Stimulated activated naive B cell treated with anti-CD40 and anti-IgM and Interleukin-4, amounts not matched to agents 10 μg/mL and 1 μg/mL and 100 μg/mL, for 72 hours (primary cell): ENCODE data around the gene CCDC88C.
"Not testable (repeated sequence)": the region's sequence is repeated elsewhere in the genome, so short reads cannot be mapped to it uniquely, and the experiment has no call there.

Source experiments
- ATAC-seq, 2 donors: fragments of 150-1000 bp; cut with Tn5 transposase; replicated peaks; 2 replicates each; pipeline ENCODE4 v1.10.0; 2021; ENCODE audit warnings: moderate library complexity in 1 of 2
- DNase-seq: peaks from one replicate; pipeline ENCODE4 v3.0.0; 2021
- H3K27ac Mint-ChIP-seq: one replicate; pipeline ENCODE4 v1.8.0; 2022; ENCODE audit warnings: mild to moderate bottlenecking, mixed read lengths
- H3K27me3 Mint-ChIP-seq, 2 donors: one replicate each; pipeline ENCODE4 v1.8.0; 2022; ENCODE audit warnings: mixed read lengths in 2 of 2
- H3K36me3 Mint-ChIP-seq, 2 donors: one replicate each; pipeline ENCODE4 v1.8.0; 2022; ENCODE audit warnings: mixed read lengths in 2 of 2, mild to moderate bottlenecking in 1 of 2
- H3K4me1 Mint-ChIP-seq, 2 donors: one replicate each; pipeline ENCODE4 v1.8.0; 2022; ENCODE audit warnings: mixed read lengths in 2 of 2, mild to moderate bottlenecking in 1 of 2
- H3K4me3 Mint-ChIP-seq, 2 donors: one replicate each; pipeline ENCODE4 v1.8.0; 2022; ENCODE audit warnings: mild to moderate bottlenecking in 2 of 2, mixed read lengths in 2 of 2, moderate library complexity in 1 of 2
- H3K9me3 Mint-ChIP-seq, 2 donors: one replicate each; pipeline ENCODE4 v1.8.0; 2022; ENCODE audit warnings: mixed read lengths in 2 of 2, mild to moderate bottlenecking in 1 of 2

The CCDC88C gene

DNA sequence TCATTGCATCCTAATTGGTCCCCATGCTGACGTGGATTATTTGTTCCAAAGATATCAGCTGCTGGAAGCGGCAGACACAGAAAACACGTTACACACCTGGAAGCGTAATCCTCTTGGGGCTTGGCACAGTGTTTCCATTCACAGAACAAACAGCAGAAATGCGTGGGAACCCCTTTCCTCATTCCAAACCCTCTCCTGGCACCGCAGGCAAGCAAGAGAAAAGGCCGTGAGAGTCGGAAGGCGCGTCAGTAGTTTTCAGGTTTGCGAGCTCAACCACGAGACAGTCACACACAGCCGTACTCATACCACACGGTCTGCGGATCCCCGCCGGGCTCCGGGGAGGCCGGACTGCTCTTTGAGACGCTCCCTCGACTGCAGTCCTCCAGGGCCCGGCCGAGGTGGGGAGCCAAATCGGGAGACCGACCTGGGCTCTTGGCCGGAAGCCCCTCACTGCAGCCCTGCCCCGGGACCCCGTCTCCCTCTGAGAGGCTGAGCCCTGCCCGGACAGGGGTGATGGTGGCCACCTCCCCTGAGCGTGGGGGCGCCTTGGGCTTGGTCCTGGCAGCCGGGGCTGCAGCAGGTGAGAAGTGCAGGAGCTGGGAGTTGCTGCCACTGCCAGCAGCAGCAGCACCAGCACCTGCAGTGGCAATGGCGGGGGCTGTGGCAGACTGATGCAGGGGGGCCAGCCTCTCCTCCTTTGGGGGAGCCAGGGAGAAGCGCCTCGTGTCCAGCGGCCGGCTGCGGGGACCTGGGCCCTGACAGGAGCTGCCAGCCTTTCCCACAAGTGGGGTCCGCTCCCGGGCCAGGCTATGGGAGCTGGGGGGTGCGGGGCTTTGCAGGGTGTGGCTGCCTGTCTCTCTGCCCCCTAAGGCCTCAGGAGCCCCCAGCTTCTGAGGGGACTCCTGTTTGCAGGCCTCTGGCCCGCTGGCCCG lies 145.0 kb downstream of the CCDC88C start:
- Mint-ChIP-seq H3K27ac (peak overlapping the region; percentile 65), H3K36me3 (peaks cover 52 to 54% of the 10 kb centered on the region in 2 donors), H3K4me3 (no peak overlapping the region), H3K27me3 (no peaks in the 10 kb centered on the region), H3K9me3 (no peaks in the 10 kb centered on the region), H3K4me1 (peaks cover 5 to 6% of the 10 kb centered on the region in 2 donors)
- ATAC-seq (no peak), DNase-seq (no peak)

DNA sequence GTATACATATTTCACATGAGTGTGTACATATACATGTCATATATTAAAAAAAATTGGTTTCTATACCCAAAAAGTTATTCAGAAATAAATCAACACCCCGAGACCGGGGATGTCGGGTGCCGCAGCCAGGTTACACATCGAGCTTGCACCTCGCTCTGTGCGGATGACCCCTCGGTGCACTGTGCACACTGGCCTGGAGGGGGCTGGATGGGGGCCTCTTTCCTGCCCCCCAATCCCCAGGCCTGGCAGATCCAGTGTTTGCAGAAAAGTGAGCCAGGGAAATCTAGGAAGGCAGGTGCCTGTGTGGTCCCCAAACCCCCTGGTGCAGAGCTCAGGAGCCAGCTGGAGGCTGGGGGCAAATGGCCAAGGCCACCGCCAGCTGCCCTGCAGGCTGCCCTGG lies 146.0 kb downstream of the CCDC88C start:
- no peak for ATAC-seq
- H3K27me3 Mint-ChIP-seq = no peaks in the 10 kb centered on the region
- no peak for DNase-seq
- H3K4me1 Mint-ChIP-seq = peaks cover 5 to 10% of the 10 kb centered on the region in 2 donors
- H3K27ac Mint-ChIP-seq = no peak overlapping the region
- H3K9me3 Mint-ChIP-seq = no peaks in the 10 kb centered on the region
- peaks cover 51 to 54% of the 10 kb centered on the region in 2 donors for H3K36me3 Mint-ChIP-seq
- H3K4me3 Mint-ChIP-seq = no peak overlapping the region

DNA sequence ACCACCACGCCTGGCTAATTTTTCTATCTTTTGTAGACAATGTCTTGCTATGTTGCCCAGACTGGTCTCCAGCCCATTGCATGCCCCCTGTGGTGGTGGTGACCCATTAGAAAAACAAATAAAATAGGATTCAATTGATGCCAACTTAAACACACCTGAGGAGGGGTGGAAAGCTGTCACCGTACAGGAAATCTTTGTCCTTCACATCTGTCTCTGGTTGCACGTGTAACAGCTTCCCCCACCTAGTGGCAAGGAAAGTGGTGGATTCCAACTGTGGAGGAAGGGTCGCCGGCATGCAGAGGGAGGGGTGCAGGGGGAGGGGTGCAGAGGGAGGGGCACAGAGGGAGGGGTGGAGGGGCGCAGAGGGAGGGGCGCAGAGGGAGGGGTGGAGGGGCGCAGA lies 147.0 kb downstream of the CCDC88C start:
- H3K36me3 Mint-ChIP-seq = peaks cover 44 to 50% of the 10 kb centered on the region in 2 donors

DNA sequence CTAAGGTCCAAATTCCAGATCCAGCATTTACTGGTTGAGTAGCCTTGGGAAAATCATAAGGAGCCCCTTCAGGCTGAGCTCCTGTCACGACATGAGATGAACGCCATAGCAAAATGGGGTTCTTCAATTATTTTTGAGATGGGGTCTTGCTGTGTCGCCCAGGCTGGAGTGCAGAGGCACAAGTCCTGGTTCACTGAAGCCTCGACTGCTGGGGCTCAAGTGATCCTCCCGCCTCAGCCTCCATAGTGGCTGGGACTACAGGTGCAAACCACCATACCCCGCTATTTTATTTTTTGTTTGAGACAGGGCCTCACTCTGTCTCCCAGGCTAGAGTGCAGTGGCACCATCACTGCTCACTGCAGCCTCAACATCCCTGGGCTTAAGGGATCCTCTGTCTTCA lies 147.4 kb downstream of the CCDC88C start:
- DNase-seq (no peak), ATAC-seq (no peak)
- peak overlapping the region; percentile 69 for H3K27ac Mint-ChIP-seq
- H3K4me3 Mint-ChIP-seq = no peak overlapping the region
- no peaks in the 10 kb centered on the region for H3K9me3 Mint-ChIP-seq
- peaks cover 10 to 14% of the 10 kb centered on the region in 2 donors for H3K4me1 Mint-ChIP-seq
- peaks cover 44 to 52% of the 10 kb centered on the region in 2 donors for H3K36me3 Mint-ChIP-seq
- peaks cover 0 to 7% of the 10 kb centered on the region in 2 donors for H3K27me3 Mint-ChIP-seq

More for the DNA sequence above, 147.0 kb downstream of the CCDC88C start:
- ATAC-seq = no peak
- no peak for DNase-seq
- peaks cover 6 to 11% of the 10 kb centered on the region in 2 donors for H3K4me1 Mint-ChIP-seq
- H3K4me3 Mint-ChIP-seq = no peak overlapping the region
- peak overlapping the region; percentile 69 for H3K27ac Mint-ChIP-seq
- peaks cover 0 to 3% of the 10 kb centered on the region in 2 donors for H3K27me3 Mint-ChIP-seq
- H3K9me3 Mint-ChIP-seq = no peaks in the 10 kb centered on the region

DNA sequence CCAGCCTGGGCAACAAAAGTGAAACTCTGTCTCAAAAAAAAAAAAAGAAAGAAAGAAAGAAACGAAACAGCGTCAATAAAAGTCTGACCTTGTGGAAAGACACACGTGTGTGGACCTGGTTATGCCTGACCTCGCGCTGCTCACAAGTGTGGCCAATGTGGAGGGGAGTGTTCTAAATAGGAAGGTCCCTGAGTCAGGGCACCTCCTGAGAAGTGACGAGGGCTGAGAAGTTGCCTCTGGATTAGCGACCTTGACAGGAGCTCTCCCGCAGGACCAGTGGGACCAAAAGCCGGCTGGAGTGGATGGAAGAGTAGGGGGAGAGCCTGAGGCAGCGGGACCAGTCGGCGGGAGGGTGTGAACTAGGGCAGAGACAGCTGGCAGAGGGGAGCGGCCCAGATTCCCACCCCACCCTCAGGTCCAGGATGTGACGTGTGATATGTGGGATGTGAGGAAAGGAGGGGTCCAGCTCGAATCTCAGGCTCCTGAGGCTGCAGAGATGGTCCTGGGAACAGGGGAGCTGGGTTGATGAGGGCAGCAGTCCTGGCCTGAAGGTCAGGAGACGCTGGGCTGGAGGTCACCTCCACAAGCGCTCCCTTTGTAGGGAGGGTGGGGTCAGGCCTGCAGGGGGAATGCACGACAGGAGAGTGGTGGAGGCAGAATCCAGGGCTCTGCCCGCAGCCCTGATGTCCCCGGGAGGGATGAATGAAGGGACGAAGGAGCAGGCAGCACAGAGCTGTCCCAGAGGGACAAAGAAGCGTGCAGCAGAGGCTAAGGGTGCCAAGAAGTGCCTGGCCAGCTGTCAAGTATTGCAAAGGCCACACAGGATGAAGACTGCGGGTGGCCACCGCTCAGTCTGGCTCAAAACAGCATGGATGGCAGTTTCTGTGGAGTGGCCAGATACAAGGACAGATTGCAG lies 148.3 kb downstream of the CCDC88C start:
- Mint-ChIP-seq H3K4me3 (no peak overlapping the region), H3K36me3 (peaks cover 37 to 45% of the 10 kb centered on the region in 2 donors), H3K27ac (peak overlapping the region; percentile 66), H3K4me1 (peaks cover 17 to 18% of the 10 kb centered on the region in 2 donors), H3K9me3 (no peaks in the 10 kb centered on the region), H3K27me3 (peaks cover 0 to 10% of the 10 kb centered on the region in 2 donors)
- DNase-seq (no peak), ATAC-seq (no peak)

DNA sequence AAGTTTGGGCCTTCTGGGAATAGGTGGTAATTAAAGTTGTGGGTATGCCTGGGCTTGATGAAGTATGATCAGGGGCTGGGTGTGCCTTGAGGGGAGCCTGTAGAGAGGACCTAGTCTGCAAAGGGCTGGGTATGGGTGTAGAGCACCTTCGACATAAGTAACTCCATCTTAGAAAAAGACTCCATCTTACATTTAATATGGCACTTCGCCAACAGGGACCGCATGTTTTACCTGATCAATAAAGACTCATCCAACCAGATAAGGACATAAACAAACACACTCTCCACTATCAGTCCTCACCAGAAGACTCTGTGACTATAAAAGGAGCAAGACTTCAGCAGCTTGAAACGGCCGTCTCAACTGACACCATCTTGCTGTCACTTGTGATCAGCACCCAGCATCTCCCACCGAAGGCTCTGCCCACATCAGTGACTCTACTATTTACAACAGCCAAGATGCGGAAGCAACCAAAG lies 149.6 kb downstream of the CCDC88C start:
- no peak for DNase-seq
- no peak for ATAC-seq
- Mint-ChIP-seq H3K9me3 (no peaks in the 10 kb centered on the region), H3K36me3 (peaks cover 35 to 45% of the 10 kb centered on the region in 2 donors), H3K4me1 (peaks cover 20 to 26% of the 10 kb centered on the region in 2 donors), H3K27me3 (peaks cover 12 to 22% of the 10 kb centered on the region in 2 donors), H3K4me3 (no peak overlapping the region), H3K27ac (peak overlapping the region; percentile 61)

DNA sequence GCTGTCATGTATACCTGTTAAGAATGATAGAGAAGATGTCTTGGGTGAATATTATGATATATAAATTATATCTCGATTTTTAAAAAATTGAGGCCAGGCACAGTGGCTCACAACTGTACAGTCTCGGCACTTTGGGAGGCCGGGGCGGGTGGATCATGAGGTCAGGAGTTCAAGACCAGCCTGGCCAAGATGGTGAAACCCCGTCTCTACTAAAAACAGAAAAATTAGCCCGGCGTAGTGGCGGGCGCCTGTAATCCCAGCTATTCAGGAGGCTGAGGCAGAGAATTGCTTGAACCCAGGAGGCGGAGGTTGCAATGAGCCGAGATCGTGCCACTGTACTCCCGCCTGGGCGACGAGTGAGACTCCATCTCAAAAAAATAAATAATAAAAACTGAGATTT lies 151.3 kb downstream of the CCDC88C start:
- Mint-ChIP-seq H3K36me3 (peaks cover 27 to 35% of the 10 kb centered on the region in 2 donors), H3K4me1 (peaks cover 21 to 26% of the 10 kb centered on the region in 2 donors), H3K27me3 (peaks cover 13 to 23% of the 10 kb centered on the region in 2 donors)
- ATAC-seq, DNase-seq, H3K27ac Mint-ChIP-seq, H3K9me3 Mint-ChIP-seq, H3K4me3 Mint-ChIP-seq: not testable (repeated sequence)

DNA sequence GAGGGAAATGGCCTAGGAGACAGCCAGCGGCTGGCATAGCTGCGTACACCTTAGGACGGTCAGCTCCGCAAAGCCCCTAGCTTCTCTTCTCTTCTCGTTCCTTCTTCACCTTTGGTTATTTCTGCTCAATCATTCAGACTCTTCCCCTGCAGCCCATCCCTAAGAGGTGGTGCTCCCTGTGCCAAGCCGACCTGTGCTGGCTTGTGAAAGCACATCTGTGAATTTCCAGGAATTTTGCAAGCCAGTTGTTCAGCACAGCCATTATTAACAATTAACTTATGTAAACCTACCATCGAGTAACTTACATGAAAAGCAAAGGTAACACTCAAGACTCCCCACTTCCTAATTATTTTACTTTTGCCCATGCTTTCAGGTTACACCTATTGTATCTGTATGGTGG lies 152.2 kb downstream of the CCDC88C start:
- no peaks in the 10 kb centered on the region for H3K9me3 Mint-ChIP-seq
- ATAC-seq (no peak), DNase-seq (no peak)
- H3K27me3 Mint-ChIP-seq = peaks cover 13 to 23% of the 10 kb centered on the region in 2 donors
- H3K36me3 Mint-ChIP-seq = peaks cover 24 to 32% of the 10 kb centered on the region in 2 donors
- H3K4me3 Mint-ChIP-seq = peak overlapping the region in 1 of 2 donors; percentile 69
- peak overlapping the region; percentile 88 for H3K27ac Mint-ChIP-seq
- H3K4me1 Mint-ChIP-seq = peaks cover 22 to 26% of the 10 kb centered on the region in 2 donors

DNA sequence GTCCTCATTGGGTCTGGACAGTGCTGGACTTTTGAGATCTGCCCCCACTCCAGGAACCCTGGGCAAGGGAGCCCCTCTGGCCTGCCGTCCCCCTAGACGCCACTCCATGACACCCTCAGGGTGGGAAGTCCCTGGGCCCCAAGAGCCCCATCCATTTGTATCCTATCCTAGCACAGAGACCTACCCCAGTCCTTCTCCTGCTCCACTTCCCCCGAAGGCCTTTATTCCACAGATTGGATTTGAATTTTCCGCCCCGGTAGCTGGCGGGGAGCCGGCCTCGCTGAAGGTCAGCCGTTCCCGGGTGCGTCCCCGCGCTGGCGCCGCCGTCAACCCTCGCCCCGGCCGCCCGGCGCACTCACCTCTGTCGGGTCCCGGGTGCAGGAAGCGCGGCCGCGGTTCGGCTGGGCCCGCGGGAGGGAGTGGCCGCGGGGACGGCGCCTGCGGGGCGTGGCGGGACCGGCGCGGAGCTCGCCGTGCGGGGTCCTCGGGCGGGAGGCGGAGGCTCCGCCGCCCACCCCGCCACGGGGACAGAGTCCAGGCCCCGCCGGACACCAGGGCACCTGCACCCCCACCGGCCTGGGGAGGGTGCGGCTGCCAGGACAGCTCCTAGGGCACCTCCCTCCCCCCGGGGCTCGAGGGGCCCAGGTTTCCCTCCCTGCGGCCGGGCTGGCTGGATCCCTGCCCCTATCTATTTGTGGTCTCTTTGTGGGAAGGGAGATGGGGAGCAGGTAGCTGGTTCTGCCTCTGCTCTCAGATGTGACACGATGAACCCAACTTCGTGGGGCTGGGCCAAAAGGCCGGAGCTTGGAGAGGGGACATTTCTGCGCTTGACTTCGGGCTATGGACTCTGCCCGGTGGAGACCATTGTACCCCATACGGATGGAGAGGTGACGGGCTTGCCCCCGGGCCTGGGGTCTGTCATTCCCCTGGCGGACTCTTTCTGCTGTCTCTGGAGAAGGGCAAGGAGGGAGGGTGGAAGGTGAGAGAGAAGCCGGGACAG lies 153.2 kb downstream of the CCDC88C start:
- H3K27me3 Mint-ChIP-seq = peaks cover 13 to 23% of the 10 kb centered on the region in 2 donors
- no peak for DNase-seq
- H3K36me3 Mint-ChIP-seq = peaks cover 19 to 23% of the 10 kb centered on the region in 2 donors
- ATAC-seq = peak; percentile 68 to 69
- peak overlapping the region; percentile 70 to 75 for H3K4me3 Mint-ChIP-seq
- H3K9me3 Mint-ChIP-seq = no peaks in the 10 kb centered on the region
- peak overlapping the region; percentile 81 for H3K27ac Mint-ChIP-seq
- peaks cover 22 to 26% of the 10 kb centered on the region in 2 donors for H3K4me1 Mint-ChIP-seq

DNA sequence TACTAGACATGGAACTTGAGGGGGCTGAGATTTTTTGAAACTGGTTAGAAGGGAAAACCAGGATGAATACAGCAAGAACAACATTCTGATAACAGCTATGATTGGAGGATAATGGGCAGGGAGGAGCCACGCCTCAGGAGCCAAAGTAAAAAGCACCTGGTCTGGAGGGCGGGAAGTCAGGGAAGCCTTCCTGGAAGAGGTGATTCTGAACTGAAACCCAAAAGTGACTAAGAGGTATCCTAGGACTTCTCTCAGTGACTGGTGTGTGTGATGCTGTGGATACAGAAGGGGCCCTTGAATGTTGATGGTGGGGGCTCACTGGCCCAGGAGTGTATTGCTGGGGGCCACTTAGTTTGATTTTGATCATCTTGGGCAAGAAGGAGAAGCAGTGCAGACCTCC lies 154.3 kb downstream of the CCDC88C start:
- Mint-ChIP-seq H3K4me1 (peaks cover 19 to 21% of the 10 kb centered on the region in 2 donors), H3K4me3 (peak overlapping the region in 1 of 2 donors; percentile 63), H3K27me3 (peaks cover 13 to 23% of the 10 kb centered on the region in 2 donors), H3K36me3 (peaks cover 11 to 14% of the 10 kb centered on the region in 2 donors), H3K9me3 (no peaks in the 10 kb centered on the region), H3K27ac (peak overlapping the region; percentile 20)
- no peak for ATAC-seq
- DNase-seq = no peak

DNA sequence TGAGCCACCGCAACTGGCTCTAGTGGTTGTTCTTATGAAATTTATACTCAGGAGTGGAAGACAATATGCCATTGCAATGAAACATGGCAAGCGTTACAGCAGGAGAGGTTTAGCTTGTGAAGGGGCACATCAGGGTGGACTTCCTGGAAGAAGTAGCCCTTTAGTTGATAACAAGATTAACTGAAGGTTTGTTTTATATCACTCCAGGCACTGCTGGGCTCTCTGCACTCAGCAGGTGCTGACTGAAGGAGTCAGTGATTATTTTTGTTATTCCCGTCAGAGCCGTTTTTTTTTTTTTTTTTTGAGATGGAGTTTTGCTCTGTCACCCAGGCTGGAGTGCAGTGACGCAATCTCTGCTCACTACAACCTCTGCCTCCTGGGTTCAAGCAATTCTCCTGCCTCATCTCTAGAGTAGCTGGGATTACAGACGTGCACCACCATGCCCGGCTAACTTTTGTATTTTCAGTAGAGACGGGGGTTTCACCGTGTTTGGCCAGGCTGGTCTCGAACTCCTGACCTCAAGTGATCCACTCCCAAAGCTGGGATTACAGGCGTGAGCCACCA lies 155.6 kb downstream of the CCDC88C start:
- Mint-ChIP-seq H3K27ac (no peak overlapping the region), H3K36me3 (peaks cover 0 to 3% of the 10 kb centered on the region in 2 donors), H3K9me3 (no peaks in the 10 kb centered on the region), H3K27me3 (peaks cover 13 to 23% of the 10 kb centered on the region in 2 donors), H3K4me3 (no peak overlapping the region), H3K4me1 (peaks cover 18 to 33% of the 10 kb centered on the region in 2 donors)
- DNase-seq (no peak), ATAC-seq (no peak)

DNA sequence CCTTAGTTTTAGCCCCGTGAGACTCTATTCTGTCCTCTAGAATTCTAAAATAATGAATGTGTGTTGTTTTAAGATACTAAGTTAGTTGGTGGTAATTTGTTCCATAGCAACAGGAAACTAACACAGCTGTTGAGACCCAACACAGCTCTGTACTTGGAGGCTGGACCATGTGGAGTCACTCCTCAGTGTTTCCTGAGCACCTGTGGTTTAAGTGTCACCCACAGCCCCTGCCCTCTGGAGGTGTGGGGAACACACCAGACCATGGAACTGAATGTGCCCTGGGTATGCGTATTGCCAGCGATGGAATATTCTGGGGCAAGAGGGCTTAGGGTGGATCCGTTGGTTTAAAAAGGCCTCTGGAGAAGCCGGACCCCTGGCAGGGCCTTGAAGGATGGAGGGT lies 156.5 kb downstream of the CCDC88C start:
- DNase-seq (no peak), ATAC-seq (peak in 1 of 2 donors; percentile 23)
- Mint-ChIP-seq H3K9me3 (no peaks in the 10 kb centered on the region), H3K27ac (no peak overlapping the region), H3K4me3 (no peak overlapping the region), H3K27me3 (peaks cover 13 to 23% of the 10 kb centered on the region in 2 donors), H3K36me3 (peaks cover 0 to 3% of the 10 kb centered on the region in 2 donors), H3K4me1 (peaks cover 20 to 35% of the 10 kb centered on the region in 2 donors)

DNA sequence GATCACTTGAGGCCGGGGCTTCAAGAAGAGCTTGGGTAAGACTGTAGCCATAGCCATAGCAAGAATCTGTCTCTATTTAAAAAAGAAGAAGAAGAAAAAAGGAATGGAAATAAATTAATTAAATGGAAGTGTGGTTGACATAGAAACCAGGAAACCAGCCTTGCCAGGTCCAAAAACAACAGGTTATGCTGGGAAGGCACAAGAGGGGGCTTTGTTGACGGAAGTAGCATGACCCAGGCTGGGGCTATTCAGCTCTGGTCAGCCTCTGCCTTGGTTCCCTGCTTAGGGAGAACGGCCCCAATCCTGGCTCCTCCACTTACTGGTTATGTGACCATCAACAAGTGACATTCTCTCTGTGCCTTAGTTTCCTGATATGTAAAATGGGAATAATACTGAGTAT lies 158.7 kb downstream of the CCDC88C start:
- Mint-ChIP-seq H3K27me3 (peaks cover 10% of the 10 kb centered on the region in 2 donors), H3K4me1 (peaks cover 15 to 29% of the 10 kb centered on the region in 2 donors), H3K4me3 (no peak overlapping the region), H3K9me3 (no peaks in the 10 kb centered on the region), H3K27ac (no peak overlapping the region), H3K36me3 (no peaks in the 10 kb centered on the region)
- ATAC-seq (no peak), DNase-seq (no peak)
